GM19240 (cell line): ENCODE results near the gene SYNE1.
"Not testable (repeated sequence)": the region's sequence is repeated elsewhere in the genome, so short reads cannot be mapped to it uniquely, and the experiment has no call there.

ENCODE experiments used
- DNase-seq: peaks from one replicate; pipeline ENCODE4 v3.0.0; 2011; ENCODE audit warnings: low spot score; ENCODE audit not compliant: insufficient read length

The SYNE1 gene

DNA sequence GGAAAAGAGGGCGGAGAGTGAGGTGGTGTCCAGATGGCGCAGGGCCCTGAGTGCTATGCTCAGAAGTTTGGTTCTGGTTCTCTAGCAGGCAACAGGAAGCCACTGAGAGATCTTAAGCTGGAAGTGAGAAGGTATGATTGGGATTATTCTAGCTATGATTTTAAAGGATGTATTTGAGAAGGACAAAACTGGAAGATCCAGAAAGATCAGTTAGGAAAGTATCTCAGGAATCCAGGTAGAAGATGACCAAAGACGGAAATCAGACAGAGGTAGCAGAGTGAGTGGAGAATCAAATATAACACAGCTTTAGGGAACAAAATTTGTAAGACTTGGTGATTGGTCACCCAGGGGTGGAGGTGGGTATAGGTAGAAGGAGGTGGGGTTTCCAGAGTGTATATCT, 5.8 kb downstream of the SYNE1 start:
- no peak for DNase-seq

DNA sequence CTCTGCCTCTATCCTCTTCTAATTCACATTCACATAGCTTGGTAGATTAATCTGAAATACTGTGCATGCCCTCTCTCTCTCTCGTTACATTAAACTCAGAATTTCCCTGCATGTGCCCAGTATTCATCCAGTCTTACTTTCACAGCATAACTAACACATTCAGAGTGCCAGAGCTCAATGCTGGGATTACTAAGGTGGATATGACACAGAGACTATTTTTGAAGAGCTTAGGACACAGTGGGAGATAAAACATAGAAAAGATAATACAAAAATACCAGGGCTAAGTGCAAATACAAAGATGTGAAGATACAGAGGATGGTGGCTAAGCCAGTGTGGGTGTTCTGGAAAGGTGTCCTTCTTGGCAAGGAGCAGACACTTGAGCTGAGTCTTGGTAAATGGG, 6.3 kb downstream of the SYNE1 start:
- no peak for DNase-seq

DNA sequence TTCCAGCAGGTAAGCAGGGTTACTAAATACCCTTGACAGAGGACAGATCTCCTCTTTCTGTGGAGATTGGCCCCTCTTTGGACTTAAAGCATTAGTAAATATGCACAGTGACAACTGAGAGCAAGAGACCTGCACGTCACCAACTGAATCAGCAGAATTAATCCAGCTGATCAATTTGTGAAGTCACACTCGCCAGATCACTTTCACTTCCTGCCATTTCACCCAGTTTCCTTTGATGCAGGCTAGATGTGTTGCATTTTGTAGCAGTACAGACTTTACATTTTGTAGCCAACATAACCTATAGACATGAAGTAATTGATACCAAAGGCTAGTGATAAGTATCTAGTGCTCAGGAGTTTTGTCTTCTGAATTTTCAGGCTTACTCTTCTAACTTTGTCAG, 11.9 kb downstream of the SYNE1 start:
- DNase-seq, result no peak

DNA sequence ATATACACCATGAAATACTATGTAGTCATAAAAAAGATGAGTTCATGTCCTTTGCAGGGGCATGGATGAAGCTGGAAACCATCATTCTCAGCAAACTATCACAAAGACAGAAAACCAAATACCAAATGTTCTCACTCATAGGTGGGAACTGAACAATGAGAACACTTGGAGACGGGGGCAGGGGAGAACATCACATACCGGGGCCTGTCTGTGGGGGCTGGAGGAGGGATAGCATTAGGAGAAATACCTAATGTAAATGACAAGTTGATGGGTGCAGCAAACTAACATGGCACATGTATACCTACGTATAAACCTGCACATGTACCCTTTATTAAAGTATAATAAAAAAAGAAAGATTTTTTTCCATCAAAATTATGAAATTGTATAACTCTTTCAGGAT, 22.4 kb downstream of the SYNE1 start:
- DNase-seq, result not testable (repeated sequence)

DNA sequence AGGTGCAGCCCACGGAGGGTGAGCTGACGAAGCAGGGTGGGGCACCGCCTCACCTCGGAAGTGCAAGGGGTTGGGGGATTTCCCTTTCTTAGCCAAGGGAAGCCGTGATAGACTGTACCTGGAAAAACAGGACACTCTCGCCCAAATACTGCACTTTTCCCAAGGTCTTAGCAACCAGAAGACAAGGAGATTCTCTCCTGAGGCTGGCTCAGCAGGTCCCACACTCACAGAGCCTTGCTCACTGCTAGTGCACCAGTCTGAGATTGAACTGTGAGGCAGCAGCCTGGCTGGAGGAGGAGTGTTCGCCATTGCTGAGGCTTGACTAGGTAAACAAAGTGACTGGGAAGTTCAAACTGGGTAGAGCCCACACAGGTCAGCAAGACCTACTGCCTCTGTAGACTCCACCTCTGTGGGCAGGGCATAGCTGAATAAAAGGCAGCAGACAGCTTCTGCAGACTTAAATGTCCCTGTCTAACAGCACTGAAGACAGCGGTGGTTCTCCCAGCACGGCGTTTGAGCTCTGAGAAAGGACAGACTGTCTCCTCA, 28.0 kb downstream of the SYNE1 start:
- DNase-seq, result no peak

DNA sequence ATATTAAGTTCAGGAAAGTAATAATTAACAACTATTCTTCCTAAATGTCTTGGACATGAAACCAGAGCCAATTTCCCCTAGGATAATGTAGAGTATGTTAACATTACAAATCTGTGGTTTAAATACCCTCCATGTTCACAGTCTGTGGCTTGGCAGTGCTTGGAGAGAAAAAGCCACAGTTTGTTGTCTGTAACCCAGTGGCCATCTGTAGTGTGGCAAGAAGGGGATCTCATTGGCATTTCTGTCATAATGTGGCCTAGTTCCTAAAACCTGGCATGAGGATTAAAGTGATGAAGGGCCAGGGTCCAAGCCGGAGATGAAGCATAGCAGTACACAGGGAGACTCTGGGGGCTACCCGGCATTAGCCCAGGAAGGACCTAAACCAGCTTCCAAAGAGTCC, 31.2 kb downstream of the SYNE1 start:
- no peak for DNase-seq

DNA sequence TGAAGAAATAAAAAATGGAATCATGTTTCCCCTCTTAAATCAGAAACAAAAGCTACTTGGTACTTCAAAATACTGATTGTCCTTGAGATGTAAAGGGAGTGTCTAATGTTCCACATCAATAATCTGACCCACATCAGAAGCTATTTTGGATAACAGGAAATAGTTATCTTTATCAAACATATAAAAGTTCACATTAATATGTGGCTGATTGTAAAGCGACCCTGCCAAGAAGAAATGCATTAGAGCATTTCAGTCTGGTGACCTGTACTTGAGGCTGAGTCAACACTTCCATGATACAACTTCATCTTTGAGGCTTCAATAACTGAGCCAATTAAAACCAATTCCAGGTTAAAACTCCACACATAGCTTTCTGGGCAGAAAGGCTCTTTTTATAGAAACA, 31.8 kb downstream of the SYNE1 start:
- DNase-seq, result no peak

DNA sequence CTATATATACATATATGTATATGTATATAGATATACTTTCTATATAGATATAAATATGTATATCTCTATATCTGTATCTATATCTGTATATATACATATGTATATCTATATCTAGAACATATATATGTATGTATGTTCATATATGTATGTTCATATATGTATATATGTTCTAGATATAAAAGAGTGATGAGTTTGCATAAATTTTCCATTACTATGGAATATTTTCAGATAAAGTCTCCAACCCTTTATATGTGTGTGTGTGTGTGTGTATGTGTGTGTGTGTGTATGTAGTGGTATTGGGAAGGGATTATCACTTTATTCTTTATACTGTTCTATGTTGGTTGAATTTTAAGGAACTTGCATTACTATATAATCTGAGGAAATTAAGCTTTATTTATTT, 33.3 kb downstream of the SYNE1 start:
- no peak for DNase-seq

DNA sequence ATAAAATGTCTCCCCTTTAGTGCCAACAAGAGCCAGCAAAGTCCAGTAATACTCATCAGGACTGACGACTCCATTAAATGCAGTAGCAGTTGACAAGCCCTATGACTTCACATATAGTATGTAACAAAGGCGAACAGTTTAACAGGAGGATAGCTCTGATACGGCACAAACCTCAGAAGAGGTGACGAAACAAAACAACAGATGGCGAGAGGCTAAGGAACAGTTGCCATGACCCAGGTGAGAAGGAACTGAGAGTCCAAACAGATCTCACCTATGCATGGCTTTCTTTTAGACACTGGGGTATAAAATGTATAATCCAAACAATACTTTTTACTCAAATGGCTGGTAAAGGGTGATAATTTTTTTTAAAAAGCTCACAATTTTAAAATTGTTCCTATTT, 37.1 kb downstream of the SYNE1 start:
- no peak for DNase-seq

DNA sequence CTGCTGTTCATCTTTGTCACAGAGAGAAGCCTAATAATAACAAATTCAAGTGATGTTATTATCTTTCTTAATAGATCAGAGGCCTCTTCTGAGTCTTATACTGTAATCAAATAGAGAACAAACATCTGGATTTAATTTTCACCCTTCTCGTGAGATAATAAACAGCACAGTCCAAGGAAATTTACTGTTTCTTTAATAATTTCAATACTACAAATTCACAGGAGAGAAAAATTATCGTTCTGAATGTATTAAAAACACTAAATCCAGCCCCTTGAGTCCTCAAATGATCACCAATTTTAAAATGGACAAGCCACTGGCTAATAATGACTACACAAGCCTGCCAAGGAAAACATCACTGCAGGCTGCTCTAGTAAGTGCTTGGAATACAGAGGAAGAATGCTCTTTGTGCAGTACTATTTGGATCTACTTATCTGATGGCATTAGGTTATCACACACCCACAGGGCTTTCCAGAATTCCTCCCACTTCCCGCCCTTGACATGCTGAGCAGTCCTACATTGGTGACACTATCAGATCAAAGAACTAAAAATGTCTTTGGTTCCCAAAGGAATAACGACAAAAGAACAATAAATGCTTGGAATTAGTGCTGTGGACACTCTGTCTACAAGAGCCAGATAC, 38.1 kb downstream of the SYNE1 start:
- no peak for DNase-seq

DNA sequence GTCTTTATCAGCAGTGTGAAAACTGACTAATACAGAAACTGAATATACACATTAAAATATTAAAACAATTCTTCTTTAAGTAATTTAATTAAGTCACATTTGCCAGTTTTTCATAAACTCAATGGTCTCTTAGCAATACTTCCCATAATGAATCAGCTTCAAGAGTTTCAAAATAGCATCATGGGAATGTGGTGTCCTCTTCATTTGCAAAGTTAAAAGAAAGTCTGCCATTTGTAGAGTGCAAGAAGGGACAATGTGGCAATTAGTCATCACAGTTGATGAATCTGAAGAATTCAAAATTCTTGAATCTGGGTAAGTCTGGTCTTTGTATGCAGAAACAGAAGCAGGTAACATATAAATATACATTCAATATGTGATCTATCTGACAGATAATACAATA, 38.7 kb downstream of the SYNE1 start:
- DNase-seq, result no peak

DNA sequence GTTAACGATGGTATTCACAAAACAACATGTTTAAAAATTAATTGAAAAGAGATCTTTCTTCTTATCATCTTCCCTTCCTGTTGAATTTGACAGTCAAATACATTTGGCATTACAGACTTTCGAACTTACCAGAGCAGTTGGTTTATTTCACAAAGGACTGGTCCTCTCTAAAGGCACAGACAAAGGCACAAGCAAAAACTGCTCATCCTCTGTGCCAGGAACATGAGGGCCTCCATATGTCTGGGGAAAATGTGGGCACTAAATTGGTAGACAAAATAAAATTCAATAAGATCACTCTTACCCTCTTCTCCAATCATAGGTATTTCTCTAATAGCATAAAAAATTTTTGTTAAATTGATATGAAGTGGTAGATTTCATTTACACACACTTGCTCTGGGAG, 40.4 kb downstream of the SYNE1 start:
- DNase-seq, result no peak

DNA sequence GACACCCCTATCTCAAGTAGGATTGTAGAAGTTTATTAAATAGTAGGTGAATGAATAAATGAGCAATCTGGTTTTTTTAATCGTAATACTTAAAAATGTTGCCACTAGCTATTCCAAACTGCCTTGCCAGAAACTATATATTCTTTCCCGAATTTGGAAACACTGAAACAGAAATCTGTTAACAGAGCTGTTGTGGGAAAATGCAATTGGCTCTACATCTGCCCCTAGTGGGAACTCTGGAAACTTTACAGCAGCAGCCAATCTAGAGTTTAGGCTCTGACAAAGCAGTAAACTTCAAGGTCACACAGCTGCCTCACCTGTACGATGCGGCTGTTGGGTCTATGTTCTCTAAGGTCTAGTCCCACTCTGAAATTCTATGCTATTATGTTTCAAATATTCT, 41.7 kb downstream of the SYNE1 start:
- DNase-seq, result no peak

DNA sequence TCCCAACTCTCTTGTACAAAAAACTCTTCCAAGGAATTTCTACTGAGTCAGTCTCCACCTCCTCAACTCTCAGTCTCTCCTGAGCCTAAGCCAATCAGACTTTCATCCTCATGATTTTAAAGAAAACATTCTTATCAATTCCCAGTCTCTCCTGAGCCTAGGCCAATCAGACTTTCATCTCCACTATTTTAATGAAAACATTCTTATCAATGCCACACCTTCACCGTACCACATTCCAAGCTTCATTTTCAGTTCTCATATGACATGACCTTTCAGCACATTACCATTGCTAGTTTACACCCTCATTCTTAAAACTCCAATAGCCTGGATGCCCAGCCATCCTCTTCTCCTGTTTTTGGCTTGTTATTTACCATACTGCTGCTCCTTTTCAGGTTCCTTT, 42.5 kb downstream of the SYNE1 start:
- DNase-seq, result no peak

DNA sequence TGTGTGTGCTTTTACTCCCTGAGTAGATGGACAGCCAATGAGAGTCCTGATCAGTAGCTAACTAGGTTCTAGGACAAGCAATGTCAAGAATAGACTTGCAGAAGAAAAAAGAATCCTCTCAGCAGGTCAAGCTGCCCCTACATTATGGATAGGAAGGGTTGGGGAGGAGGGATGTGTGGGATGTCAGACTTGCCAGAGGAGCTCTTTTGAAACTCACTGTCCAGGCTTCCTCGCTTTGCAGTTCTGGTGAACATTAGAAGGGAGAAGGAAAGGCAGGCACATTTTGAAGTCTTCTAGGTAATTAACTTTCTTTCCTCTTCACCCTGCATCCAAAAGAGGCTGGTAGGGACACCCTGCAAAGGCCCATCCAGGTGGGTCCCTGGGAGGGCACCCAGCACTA, 48.7 kb downstream of the SYNE1 start:
- no peak for DNase-seq

DNA sequence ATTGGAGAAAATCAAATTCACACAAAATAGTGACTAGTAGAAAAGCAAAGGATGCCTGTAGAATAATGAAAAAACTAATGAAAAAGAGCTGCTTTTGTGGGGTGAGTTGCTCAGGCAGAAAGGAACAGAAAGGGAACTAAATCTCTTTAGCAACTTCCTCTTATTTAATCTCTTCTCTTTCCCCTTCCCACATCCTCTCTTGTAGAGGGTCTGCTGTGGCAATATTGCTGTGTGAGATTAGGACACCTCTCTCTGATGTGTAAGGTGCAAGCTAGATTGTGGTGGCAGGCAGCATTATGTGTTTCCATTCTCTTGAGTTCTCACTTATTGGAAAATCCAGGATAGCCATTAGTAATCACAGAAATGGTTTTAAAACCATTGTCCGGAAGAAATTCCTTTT, 49.7 kb downstream of the SYNE1 start:
- no peak for DNase-seq

DNA sequence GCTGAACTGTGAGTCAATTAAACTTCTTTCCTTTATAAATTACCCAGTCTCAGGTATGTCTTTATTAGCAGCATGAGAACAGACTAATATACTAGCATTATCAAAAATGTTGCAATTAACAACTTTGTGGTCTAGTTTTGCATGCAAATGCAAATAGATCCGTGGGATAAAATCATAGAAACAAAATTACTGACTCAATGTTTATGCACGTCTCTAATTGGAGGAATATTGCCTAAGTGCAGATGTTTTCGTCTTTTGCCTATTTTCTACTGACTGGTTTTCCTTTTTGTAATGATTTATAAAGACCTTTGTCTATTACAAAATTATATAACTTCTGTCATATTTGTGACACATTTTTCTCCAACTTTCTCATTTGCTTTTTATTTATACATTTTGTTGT, 51.9 kb downstream of the SYNE1 start:
- DNase-seq, result no peak

DNA sequence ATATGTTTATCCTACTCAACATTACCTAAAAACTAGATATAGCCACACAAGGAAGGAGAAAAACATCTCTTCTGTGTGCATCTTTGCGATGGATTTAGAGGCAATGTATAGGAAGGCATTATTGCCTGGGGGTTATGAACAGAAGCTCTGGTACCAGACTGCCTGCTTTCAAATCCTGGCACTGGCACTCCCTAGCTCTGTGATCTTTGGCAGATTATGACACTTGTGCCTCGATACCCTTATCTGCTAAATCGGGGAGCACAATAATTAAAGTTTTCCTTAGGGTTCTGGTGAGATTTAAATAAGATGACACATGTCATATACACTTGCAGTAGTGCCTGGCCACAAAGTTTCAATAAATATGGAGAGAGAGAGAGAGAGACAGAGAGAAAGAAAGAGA, 53.3 kb downstream of the SYNE1 start:
- DNase-seq, result no peak

DNA sequence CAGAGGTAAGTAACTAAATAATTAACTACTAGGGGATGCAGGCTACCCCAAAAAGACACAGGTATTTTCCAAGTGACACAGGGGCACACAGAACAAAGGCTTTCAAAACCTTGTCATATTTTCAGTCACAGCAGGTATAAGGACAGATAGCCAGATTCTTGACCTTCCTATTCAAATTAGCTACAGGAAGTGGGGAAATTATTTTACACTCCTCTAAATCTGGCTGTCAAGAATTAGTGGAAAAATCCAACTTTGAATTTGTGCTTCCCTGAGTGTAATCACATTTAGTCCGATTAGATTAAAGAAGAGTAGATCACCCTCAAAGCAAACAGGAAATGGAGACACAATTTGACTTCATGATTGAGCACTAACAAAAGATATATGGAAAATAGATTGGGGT, 60.6 kb downstream of the SYNE1 start:
- no peak for DNase-seq

DNA sequence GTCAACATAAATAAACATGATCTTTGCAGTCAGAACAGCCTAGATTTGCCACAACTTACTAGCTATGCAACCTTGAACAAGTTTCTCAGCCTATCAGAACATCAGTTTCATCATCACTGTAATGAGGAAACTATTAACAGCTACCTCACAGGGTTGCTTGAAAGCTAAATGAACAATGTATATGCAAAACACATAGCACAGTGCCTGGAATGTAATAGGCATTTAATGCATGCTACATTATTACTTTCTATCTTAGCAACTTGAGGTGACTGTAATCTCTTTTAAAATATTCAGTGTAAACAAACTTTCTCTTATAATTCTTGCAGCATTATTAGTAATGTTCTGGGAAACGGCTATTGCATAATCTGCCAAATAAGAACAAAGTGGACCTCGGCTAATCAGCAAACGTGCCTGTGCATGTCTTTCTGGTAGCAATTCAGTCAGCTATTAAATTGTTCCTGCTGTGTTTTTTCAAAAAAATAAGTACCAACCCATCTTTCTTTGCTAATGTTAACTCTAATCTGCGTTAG, 61.5 kb downstream of the SYNE1 start:
- DNase-seq, result no peak

DNA sequence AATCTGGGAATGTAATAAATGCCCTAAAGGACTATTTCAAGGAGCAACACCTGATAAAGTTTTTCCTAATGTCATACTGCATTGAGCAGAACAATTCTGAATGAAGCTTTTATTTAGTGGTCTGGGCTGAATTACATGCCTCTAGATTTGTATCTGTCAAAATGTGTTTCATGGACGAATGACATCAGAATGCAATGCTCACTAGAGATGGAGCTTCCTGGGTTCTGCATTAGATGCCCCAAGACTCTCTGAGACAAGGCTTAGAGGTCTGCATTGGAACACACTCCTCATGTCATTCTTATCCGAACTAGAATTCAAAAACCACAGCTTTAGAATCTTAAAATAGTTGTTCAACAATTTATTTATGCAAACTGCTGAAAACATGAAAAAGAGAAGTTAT, 62.0 kb downstream of the SYNE1 start:
- DNase-seq, result no peak

DNA sequence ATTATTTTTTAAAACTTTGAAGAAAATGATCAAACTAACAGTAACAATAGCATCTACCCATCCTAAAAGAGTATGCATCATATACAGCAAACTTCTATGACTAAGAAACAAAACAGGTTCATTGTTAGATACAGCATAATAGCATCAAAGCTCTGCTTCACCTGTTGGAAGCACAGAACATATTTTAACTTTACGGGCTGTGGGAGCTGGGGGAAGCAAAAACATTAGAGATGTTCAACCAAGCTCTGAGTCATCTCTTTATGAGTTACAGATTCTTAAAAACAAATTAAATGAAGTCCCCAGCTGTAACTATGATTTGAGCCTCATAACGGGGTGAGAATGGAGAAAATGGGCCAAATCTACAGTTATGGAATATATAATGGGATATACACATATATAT, 63.4 kb downstream of the SYNE1 start:
- no peak for DNase-seq

DNA sequence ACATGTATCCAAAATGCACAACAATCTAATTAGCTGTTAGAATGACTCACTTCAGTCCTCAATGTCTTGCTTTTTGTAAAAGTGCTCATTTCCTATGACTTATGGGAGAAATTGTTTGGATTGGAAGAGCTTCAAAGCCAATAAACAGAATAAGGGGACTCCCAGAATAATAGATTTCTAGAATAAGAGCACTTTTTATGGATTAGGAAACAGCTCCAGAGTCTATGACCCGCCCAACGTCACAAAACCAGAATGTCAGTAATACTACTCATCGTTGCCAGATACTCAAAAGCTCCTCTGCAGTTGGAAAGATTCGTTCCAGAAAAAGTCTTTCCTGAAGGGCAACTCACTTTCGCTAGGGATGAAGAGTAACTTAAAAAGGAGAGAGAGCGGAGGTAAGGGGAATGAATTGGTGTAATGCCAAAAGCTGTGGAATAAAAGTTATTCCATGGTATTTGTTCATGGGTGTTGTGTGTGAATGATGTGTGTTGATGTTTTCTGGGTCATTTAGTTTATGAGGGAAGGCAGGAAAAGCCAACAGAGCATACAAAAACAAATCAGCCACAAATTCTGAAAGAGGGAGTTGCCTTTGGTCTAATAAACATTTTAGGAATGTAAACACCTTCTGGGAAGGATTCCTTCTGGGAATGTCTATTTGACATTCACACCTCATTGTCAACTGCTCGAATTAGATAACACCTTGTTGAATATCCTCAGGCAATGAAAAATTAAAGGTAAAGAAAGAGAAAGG, 64.6 kb downstream of the SYNE1 start:
- DNase-seq, result no peak
